ENCODE data around the gene NBEAL2.

NBEAL2 gene

DNA sequence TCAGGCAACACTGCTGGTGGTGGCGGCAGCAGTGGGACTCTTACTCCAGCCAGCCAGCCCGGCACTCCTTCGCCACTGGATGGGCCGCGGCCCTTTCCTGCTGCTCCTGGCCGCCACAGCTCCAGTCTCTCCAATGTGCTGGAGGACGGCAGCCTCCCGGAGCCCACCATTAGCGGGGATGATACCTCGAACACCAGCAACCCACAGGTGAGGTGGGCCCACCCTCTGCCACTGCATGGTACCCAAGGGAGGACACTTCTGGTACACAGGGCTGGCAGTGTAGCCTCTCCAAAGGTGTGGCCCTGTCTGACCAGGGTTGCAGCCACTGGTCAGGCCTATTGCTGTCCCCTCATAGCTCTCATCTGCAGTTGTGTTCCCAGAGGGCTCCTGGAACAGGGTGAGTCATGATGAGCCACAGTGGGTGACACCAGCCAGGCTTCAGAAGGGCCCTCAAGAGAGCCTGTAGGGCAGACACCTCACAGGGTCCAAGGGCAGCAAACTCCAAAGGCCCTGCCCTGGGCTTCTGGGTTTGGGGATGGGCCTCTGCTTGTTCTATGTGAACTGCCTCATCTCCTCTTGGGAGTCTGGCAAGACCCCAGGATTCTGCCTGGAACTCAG, 20.8 kb downstream of the NBEAL2 start:
- no peak for DNase-seq

DNA sequence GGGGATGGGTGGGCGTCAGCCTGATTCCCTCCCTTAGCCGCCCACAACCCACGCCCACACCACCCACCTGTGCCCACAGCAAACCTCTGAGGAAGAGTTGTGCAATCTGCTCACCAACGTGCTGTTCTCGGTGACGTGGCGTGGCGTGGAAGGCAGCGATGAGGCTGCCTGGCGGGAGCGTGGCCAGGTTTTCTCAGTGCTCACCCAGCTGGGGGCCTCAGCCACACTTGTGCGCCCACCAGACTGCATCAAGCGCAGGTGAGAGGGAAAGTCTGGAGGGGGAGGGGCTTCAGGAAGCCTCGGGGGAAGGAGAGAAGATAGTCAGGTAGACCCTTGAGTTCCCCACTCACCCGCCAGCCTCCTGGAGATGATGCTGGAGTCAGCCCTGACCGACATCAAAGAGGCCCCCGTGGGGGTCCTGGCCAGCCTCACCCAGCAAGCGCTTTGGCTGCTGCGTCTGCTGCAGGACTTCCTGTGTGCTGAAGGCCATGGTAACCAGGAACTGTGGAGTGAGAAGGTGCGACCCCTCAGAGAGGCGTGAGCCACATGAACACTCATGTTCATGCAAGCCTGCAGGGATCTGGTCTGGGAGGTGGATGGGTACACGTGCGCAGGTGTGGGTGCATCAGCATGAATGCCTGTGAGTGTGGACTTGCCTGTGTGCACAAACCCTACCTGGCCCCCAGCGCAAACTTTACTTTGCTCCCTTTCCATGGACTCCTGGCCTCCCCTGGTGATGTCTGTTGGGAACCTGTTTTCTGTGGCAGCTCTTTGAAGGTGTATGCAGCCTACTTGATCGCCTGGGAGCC, 21.7 kb downstream of the NBEAL2 start:
- no peak for DNase-seq

DNA sequence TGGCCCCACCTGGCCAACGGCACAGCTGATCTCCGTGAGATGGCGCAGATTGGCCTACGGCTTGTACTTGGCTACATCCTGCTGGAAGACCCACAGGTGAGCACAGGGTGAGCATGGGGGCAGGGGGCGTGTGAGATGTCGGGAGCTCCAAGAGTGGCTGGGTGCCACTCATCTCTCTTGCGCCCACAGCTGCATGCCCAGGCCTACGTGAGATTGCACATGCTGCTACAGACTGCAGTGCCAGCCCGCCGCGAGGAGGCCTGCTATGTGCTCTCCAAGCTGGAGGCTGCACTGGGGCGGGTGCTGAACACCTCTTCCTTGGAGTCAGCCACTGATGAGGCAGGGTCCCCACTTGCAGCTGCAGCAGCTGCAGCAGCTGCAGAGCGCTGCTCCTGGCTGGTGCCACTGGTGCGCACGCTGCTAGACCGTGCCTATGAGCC, 22.3 kb downstream of the NBEAL2 start:
- DNase-seq: no peak

DNA sequence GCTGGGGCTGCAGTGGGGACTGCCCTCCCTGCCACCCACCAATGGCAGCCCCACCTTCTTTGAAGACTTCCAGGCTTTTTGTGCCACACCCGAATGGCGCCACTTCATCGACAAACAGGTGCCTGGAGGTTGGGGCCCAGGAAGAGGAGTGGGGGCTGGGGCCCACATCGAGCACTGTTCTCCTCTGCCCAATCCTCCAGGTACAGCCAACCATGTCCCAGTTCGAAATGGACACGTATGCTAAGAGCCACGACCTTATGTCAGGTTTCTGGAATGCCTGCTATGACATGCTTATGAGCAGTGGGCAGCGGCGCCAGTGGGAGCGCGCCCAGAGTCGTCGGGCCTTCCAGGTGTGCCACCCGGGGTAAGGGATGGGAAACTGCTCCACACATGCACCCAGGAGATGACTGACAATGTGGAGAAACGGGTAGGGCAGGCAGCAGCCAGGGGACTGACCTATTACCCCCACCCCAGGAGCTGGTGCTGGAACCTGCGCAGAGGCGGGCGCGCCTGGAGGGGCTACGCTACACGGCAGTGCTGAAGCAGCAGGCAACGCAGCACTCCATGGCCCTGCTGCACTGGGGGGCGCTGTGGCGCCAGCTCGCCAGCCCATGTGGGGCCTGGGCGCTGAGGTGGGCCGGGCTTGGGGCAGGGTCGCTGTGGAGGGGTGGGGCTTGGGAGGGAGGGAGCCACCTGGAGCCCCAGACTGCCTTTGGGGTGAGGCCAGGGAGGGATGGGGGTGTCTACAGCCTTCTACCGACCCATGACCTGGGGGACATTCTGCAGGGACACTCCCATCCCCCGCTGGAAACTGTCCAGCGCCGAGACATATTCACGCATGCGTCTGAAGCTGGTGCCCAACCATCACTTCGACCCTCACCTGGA, 22.9 kb downstream of the NBEAL2 start:
- no peak for DNase-seq

DNA sequence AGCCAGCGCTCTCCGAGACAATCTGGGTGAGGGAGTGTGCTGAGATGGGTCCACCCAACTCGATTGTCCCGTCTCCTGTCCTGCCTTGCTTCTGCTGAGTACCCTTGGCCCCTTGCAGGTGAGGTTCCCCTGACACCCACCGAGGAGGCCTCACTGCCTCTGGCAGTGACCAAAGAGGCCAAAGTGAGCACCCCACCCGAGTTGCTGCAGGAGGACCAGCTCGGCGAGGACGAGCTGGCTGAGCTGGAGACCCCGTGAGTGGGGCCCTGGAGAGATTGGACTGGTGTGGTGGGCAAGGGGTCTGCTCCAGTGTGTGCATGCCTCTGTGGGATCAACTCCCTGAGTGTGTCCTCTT, 23.6 kb downstream of the NBEAL2 start:
- no peak for DNase-seq

DNA sequence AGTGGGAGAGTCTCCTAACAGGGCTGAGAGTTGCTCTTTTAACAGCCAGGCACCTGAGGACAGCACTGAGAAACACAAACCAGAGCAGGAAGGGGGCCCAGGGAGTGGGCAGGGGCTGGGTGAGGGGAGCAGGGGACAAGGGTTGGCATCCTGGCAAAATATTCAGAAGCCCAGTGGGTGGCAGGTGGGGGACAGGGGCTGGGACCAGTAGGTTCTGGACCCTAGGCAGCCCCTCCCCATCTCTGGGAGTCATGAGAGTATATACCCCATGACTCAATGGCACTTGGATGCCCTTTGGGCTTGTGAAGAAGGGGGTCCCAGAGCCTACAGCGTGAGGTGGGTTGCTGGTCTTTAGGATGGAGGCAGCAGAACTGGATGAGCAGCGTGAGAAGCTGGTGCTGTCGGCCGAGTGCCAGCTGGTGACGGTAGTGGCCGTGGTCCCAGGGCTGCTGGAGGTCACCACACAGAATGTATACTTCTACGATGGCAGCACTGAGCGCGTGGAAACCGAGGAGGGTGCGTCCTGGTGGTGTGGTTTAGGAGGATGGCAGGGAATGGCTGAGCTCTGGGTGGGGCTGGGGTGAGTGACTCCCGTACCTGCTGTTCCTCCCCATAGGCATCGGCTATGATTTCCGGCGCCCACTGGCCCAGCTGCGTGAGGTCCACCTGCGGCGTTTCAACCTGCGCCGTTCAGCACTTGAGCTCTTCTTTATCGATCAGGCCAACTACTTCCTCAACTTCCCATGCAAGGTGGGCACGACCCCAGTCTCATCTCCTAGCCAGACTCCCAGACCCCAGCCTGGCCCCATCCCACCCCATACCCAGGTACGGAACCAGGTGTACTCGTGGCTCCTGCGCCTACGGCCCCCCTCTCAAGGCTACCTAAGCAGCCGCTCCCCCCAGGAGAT, 24.2 kb downstream of the NBEAL2 start:
- DNase-seq: no peak

DNA sequence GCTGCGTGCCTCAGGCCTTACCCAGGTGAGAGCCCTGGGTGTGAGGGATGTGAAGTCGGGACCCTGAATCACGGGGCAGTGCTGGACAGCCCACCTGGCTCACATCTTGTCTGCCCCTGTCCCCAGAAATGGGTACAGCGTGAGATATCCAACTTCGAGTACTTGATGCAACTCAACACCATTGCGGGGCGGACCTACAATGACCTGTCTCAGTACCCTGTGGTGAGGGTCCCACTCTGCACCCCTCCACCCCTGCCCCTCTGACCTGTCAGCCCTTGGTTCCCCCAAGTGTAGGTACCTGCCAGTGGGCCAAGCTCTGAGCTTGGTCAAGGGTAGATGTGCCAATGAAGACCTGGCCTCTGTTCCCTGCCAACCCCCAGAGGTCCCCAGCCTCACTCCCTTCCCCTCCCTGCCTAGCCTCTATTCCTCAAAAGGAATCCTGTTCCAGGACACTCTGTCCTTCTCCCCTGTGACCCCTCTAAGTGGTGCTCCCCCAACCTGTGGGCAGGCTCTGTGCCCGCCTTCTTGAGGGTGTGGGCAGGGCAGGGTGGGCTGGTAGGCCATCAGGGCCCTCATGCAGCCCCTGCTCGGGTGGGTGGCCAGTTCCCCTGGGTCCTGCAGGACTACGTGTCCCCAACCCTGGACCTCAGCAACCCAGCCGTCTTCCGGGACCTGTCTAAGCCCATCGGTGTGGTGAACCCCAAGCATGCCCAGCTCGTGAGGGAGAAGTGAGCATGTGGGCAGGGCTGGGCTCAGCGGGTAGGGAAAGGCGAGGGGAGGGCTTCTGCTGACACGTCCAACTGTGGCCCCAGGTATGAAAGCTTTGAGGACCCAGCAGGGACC, 25.1 kb downstream of the NBEAL2 start:
- DNase-seq: no peak

DNA sequence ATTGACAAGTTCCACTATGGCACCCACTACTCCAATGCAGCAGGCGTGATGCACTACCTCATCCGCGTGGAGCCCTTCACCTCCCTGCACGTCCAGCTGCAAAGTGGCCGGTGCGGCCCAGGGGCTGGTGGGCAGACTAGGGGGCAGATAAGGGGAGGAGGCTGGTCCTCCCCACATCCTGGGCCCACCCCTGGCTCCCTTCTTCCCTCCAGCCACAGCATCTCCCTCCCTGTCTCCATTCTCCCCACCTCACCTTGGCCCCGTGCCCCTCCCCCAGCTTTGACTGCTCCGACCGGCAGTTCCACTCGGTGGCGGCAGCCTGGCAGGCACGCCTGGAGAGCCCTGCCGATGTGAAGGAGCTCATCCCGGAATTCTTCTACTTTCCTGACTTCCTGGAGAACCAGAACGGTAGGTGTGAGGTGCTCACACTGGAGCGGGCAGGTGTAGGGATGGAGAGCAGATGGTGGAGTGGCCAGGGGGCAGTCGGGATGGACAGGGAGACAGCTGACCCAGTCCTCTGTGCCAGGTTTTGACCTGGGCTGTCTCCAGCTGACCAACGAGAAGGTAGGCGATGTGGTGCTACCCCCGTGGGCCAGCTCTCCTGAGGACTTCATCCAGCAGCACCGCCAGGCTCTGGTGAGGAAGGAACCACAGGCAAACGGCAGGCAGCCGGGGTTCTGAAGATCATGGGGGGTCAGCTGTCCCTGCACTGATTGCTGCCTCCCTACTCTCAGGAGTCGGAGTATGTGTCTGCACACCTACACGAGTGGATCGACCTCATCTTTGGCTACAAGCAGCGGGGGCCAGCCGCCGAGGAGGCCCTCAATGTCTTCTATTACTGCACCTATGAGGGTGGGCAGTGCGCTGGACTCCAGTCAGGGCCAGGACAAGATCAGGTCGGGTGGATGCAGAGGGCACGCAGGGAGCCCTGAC, 26.0 kb downstream of the NBEAL2 start:
- DNase-seq: no peak

DNA sequence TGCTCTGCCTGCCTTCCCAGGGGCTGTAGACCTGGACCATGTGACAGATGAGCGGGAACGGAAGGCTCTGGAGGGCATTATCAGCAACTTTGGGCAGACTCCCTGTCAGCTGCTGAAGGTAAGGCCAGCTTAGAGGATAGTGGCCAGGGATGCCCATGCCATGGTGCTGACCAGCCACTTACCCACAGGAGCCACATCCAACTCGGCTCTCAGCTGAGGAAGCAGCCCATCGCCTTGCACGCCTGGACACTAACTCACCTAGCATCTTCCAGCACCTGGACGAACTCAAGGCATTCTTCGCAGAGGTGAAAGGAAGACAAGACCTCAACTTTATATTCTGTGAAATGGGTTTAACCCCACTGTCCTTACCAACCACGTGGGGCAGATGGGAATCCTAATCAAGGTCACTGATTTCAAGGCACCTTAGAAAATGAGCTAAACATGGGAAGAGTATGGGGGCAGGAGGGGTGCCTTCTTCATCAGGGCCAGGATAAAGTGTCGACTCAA, 26.7 kb downstream of the NBEAL2 start:
- no peak for DNase-seq

DNA sequence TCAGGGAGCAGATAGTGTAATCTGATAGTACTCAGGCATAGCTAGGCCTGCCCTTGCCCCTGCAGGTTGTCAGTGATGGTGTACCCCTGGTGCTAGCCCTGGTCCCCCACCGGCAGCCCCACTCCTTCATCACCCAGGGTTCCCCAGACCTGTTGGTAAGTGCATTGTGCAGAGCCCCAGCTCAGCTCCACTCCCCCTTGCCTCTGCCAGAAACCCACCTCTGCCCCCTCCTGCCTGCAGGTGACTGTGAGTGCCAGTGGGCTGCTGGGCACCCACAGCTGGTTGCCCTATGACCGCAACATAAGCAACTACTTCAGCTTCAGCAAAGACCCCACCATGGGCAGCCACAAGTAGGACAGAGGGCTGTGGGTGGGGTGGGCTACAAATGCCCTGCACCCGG, 27.5 kb downstream of the NBEAL2 start:
- no peak for DNase-seq

DNA sequence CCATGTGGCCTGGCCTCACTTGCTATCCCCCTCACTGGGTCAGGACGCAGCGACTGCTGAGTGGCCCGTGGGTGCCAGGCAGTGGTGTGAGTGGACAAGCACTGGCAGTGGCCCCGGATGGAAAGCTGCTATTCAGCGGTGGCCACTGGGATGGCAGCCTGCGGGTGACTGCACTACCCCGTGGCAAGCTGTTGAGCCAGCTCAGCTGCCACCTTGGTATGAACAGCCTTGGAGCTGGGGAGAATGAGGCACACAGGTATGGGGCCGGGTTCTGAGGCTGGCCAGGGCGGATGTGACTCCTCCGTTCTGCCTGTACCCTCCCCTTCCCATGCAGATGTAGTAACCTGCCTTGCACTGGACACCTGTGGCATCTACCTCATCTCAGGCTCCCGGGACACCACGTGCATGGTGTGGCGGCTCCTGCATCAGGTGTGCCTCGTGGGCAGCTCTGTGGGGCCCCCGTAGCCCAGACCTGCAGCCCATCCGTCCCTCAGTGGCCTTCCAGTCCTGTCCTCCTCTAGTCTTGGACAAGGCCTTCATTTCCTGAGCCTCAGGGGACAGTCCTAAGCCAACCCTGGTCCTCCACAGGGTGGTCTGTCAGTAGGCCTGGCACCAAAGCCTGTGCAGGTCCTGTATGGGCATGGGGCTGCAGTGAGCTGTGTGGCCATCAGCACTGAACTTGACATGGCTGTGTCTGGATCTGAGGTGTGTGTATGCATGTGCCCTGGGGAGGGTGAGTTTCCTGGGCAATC, 28.2 kb downstream of the NBEAL2 start:
- no peak for DNase-seq

DNA sequence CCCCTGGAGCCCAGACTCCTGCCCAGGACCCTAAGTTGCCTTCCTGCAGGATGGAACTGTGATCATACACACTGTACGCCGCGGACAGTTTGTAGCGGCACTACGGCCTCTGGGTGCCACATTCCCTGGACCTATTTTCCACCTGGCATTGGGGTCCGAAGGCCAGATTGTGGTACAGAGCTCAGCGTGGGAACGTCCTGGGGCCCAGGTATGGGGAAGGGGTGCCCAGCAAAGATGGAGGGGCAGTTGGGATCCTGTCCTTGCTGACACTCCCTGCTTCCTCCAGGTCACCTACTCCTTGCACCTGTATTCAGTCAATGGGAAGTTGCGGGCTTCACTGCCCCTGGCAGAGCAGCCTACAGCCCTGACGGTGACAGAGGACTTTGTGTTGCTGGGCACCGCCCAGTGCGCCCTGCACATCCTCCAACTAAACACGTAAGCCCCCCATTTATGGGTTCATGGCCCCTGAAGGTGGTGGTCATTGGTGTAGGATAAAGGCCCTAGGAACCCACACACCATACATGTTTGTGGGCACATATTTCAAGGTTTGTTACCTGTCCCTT, 28.8 kb downstream of the NBEAL2 start:
- DNase-seq: no peak

DNA sequence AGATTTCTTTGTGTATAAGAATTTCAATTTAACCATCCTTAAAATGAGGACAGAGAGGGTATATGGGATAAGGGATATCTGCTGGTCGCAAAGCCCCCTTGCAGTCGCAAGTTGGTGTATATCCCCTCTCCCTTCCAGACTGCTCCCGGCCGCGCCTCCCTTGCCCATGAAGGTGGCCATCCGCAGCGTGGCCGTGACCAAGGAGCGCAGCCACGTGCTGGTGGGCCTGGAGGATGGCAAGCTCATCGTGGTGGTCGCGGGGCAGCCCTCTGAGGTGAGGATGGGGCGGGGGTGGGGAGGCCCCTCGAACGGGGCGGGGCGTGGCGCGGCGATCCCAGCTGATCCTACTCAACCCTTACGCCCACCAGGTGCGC, 29.4 kb downstream of the NBEAL2 start:
- no peak for DNase-seq

DNA sequence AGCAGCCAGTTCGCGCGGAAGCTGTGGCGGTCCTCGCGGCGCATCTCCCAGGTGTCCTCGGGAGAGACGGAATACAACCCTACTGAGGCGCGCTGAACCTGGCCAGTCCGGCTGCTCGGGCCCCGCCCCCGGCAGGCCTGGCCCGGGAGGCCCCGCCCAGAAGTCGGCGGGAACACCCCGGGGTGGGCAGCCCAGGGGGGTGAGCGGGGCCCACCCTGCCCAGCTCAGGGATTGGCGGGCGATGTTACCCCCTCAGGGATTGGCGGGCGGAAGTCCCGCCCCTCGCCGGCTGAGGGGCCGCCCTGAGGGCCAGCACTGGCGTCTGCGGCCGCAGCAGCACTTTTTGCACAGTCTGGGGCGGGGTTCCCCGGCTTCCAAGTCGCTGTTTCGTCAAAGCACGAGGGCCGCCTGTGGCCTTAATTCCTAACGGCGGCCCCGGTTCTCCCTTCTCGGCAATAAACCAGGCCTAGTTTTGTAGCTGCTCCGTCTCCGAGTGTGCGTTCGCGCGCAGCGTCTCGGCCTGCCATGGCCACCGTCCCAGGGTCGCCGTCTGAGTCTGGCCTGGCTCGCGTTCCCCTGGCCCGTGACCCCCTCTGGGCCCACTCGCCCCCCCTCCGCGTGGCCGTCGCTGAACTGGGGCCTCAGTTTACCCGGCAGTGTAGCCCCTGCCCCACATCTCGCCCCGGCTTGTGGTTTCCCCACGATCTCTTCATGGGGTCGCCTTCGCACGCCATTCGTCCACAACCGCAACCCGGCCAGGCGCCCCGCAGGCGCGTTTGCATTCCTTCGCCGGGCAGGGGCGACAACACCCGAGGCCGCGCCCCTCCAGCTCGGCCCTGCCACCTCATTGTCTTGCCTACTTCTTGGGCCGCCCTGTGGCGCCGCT, 30.0 kb downstream of the NBEAL2 start:
- no peak for DNase-seq

DNA sequence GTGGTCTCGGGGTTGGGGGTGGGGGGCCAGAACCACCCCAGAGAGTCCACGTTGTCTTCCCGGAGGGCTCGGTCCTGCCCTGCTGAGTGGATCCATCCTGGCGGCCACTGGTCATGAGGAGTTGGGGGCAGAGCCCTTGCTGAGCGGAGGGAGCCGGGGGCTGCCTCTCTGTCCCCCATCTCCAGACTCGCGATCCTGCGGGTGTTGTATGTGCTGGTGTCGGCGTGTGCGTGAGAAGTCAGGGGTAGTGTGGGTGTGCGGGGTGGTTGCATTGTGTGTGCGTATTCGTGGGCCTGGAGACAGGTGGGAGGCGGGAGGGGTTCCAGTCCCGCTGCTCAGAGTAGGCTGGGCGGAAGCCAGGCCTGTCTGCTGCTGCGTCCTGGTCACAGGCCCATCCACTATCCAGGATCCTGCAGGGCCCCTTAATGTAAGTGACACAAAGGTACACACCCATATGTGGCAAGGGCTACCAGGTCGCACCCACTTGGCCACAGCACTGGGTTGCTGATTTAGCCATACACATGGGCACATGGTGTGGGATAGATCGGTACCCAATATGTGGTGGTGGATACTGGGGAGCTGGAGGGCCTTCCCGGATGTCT, 30.7 kb downstream of the NBEAL2 start:
- no peak for DNase-seq

DNA sequence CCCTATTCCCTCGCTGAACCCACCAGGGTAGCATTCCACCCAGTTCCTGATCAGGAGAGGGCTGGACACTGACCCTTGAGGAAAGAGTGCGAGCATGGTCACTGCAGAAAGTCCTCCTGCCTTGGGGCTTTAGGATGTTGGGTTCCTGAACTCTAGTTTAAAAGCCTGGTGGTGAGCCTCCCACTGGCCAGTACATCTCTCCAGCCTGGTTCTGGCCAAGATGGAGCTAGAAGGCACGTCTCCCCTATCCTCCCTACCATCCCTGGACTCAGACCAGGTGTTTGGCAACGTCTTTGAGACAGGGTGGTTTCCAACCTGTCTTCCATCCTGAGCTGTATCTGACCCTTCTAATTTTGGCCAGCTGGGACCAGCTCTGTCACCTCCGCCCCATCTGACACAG, 31.4 kb downstream of the NBEAL2 start:
- DNase-seq: no peak

DNA sequence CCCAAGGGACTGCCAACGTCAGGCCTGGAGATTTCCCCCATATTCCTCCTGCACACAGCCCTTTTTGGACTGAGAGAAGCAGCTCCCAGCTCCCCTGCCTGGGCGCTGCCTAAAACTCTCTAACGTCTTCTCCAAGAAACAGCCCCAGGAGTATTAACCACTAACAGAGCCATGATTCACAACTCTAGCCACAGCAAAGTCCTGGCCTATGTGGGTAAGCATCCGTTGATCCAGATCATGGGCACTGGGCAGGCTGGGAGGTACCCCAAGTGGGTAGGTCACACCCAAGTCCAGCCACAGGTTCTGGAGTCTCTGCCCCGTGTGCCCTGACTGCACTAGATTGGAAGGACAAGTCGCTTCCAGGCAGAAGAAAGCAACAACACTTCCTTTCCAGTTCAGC, 31.9 kb downstream of the NBEAL2 start:
- DNase-seq: no peak

Measured in NCI-H526 (cell line).